ENCODE data around the gene TOP1. TPM values are rescaled to one million over a fixed set of nuclear protein-coding genes. Genes with fewer than 3 reads are reported as not detected.

Gene TOP1
- total and polyA plus RNA-seq, 9 of the 15 experiments (the other 6 are each of a cell fraction or from before 2014, with no cell fraction given): 26.4 to 127 (median 39.6) TPM

DNA sequence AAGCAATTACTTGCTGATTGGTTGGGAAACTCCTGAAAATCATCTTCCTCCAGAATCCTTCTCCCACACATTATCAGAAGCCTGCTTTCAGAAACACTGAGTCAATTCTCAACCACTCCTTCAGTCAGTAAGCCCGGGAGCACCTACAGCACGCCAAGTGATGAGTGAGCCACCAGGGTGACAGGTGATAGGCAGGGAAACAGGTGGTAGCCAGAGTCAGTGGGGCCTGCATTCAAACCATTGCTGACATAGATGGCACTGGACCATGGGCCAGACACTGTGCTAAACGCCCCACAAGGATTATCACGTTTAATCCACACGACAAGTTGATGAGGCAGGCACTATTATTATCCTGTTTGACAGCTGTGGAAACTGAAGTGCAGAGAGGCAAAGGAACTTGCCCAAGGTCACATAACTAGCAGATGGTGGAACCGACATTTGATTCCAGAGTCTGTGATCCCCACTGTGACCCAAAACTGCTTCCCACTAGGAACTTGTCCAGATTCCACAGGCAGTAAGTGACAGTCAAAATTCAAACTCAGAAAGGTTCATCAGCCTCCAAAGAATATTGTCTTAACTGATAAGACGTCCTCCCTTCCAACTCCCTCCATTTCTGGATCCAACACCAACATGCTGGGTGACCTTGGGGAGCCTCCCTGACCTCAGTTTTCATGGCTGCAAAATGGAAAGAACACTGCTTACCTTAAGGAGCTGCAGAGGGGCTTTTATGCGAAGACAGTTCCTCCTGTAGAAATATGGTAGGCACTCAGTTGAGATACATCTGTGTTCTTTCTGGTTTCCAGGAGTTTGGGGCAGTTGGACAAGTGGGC lies 23.9 kb upstream of the TOP1 start (continued):
- TF ChIP-seq, protein P1, sequence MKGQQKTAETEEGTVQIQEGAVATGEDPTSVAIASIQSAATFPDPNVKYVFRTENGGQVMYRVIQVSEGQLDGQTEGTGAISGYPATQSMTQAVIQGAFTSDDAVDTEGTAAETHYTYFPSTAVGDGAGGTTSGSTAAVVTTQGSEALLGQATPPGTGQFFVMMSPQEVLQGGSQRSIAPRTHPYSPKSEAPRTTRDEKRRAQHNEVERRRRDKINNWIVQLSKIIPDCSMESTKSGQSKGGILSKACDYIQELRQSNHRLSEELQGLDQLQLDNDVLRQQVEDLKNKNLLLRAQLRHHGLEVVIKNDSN (CRISPR knock-in tag; IDR thresholded peaks at IDR 0.05): no peak
- TF ChIP-seq, protein P2, sequence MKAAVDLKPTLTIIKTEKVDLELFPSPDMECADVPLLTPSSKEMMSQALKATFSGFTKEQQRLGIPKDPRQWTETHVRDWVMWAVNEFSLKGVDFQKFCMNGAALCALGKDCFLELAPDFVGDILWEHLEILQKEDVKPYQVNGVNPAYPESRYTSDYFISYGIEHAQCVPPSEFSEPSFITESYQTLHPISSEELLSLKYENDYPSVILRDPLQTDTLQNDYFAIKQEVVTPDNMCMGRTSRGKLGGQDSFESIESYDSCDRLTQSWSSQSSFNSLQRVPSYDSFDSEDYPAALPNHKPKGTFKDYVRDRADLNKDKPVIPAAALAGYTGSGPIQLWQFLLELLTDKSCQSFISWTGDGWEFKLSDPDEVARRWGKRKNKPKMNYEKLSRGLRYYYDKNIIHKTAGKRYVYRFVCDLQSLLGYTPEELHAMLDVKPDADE (conservative IDR thresholded peaks at IDR 0.05; ENCODE audit: control insufficient read depth, low read depth, low read length): no peak
- TF ChIP-seq MEF2D (tag; conservative IDR thresholded peaks at IDR 0.05; ENCODE audit: low read depth) (no peak), SMC3 (conservative IDR thresholded peaks at IDR 0.05; ENCODE audit: insufficient read depth, low read depth, low read length) (no peak), STAG1 (CRISPR knock-in tag; IDR thresholded peaks at IDR 0.05; ENCODE audit: borderline replicate concordance) (no peak), ZNF12 (CRISPR knock-in tag; IDR thresholded peaks at IDR 0.05) (no peak), BCOR (IDR thresholded peaks at IDR 0.05) (peak; percentile 79), KDM1A (IDR thresholded peaks at IDR 0.05) (peak in 1 of 2 experiments; percentile 52; a peak in 2 of 4 replicates), MEIS2 (IDR thresholded peaks at IDR 0.05; ENCODE audit: partially characterized antibody) (no peak), ZNF224 (CRISPR knock-in tag; IDR thresholded peaks at IDR 0.05) (no peak), HSF4 (CRISPR knock-in tag; IDR thresholded peaks at IDR 0.05; ENCODE audit: borderline replicate concordance) (no peak), ADNP (tag; IDR thresholded peaks at IDR 0.05) (peak; percentile 57; the same call in 1 of the 2 replicates), FOXJ3 (CRISPR knock-in tag; IDR thresholded peaks at IDR 0.05) (no peak)
- TF ChIP-seq, protein P3, sequence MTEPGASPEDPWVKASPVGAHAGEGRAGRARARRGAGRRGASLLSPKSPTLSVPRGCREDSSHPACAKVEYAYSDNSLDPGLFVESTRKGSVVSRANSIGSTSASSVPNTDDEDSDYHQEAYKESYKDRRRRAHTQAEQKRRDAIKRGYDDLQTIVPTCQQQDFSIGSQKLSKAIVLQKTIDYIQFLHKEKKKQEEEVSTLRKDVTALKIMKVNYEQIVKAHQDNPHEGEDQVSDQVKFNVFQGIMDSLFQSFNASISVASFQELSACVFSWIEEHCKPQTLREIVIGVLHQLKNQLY (CRISPR knock-in tag; conservative IDR thresholded peaks at IDR 0.05): no peak
- TF ChIP-seq, protein P4, sequence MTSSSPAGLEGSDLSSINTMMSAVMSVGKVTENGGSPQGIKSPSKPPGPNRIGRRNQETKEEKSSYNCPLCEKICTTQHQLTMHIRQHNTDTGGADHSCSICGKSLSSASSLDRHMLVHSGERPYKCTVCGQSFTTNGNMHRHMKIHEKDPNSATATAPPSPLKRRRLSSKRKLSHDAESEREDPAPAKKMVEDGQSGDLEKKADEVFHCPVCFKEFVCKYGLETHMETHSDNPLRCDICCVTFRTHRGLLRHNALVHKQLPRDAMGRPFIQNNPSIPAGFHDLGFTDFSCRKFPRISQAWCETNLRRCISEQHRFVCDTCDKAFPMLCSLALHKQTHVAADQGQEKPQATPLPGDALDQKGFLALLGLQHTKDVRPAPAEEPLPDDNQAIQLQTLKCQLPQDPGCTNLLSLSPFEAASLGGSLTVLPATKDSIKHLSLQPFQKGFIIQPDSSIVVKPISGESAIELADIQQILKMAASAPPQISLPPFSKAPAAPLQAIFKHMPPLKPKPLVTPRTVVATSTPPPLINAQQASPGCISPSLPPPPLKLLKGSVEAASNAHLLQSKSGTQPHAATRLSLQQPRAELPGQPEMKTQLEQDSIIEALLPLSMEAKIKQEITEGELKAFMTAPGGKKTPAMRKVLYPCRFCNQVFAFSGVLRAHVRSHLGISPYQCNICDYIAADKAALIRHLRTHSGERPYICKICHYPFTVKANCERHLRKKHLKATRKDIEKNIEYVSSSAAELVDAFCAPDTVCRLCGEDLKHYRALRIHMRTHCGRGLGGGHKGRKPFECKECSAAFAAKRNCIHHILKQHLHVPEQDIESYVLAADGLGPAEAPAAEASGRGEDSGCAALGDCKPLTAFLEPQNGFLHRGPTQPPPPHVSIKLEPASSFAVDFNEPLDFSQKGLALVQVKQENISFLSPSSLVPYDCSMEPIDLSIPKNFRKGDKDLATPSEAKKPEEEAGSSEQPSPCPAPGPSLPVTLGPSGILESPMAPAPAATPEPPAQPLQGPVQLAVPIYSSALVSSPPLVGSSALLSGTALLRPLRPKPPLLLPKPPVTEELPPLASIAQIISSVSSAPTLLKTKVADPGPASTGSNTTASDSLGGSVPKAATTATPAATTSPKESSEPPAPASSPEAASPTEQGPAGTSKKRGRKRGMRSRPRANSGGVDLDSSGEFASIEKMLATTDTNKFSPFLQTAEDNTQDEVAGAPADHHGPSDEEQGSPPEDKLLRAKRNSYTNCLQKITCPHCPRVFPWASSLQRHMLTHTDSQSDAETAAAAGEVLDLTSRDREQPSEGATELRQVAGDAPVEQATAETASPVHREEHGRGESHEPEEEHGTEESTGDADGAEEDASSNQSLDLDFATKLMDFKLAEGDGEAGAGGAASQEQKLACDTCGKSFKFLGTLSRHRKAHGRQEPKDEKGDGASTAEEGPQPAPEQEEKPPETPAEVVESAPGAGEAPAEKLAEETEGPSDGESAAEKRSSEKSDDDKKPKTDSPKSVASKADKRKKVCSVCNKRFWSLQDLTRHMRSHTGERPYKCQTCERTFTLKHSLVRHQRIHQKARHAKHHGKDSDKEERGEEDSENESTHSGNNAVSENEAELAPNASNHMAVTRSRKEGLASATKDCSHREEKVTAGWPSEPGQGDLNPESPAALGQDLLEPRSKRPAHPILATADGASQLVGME (CRISPR knock-in tag; IDR thresholded peaks at IDR 0.05): no peak
- TF ChIP-seq, protein P5, sequence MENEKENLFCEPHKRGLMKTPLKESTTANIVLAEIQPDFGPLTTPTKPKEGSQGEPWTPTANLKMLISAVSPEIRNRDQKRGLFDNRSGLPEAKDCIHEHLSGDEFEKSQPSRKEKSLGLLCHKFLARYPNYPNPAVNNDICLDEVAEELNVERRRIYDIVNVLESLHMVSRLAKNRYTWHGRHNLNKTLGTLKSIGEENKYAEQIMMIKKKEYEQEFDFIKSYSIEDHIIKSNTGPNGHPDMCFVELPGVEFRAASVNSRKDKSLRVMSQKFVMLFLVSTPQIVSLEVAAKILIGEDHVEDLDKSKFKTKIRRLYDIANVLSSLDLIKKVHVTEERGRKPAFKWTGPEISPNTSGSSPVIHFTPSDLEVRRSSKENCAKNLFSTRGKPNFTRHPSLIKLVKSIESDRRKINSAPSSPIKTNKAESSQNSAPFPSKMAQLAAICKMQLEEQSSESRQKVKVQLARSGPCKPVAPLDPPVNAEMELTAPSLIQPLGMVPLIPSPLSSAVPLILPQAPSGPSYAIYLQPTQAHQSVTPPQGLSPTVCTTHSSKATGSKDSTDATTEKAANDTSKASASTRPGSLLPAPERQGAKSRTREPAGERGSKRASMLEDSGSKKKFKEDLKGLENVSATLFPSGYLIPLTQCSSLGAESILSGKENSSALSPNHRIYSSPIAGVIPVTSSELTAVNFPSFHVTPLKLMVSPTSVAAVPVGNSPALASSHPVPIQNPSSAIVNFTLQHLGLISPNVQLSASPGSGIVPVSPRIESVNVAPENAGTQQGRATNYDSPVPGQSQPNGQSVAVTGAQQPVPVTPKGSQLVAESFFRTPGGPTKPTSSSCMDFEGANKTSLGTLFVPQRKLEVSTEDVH (IDR thresholded peaks at IDR 0.05; ENCODE audit: low read depth, partially characterized antibody): no peak
